Sigmoid colon (tissue), 4 donors: Measurements from ENCODE around the gene BCAS2.

ENCODE experiments used
- EP300 ChIP-seq, 4 donors: sonication (generic); formaldehyde crosslinking; IDR thresholded peaks; one replicate each; pipeline ENCODE4 v1.6.1; 2017; ENCODE audit warnings: antibody characterized with exemption in 4 of 4
- POLR2A ChIP-seq, 2 donors: fragments of 450-650 bp; IDR thresholded peaks; one replicate each; pipeline ENCODE4 v1.6.1; 2016; ENCODE audit warnings: antibody characterized with exemption in 2 of 2, mild to moderate bottlenecking in 2 of 2, moderate library complexity in 2 of 2
- POLR2AphosphoS5 ChIP-seq, 4 donors: sonication (generic); formaldehyde crosslinking; IDR thresholded peaks; one replicate each; pipeline ENCODE4 v1.6.1; 2017; ENCODE audit warnings: antibody characterized with exemption in 4 of 4
- TF ChIP-seq, protein P1 (sequence below), 4 experiments: fragments of 450-650 bp in 3 of 4; fragments of 200-600 bp in 1 of 4; IDR thresholded peaks; one replicate each; pipeline ENCODE4 v1.5.1; 2016 to 2019; ENCODE audit warnings: antibody characterized with exemption in 4 of 4, mild to moderate bottlenecking in 3 of 4, moderate library complexity in 2 of 4

DNA sequence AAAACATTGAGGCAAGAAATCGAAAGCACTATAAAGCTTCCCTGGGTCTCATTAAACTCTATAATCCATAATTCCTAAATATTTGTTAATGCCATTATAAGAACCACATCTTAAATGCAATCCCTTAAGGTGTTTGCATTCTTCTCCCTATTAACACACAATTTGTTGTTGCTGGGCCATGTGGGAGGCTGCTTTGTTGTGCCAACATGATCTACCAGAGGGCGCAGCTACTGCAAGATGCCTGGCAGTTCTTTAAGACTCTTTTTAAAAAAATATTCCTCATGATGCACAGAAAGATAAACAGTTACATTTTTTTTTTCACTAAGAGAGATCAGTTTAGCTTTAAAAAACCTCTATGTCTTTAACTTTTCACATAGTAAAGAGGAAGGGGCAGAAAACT lies 39.0 kb upstream of the BCAS2 start:
- TF ChIP-seq, protein P1, sequence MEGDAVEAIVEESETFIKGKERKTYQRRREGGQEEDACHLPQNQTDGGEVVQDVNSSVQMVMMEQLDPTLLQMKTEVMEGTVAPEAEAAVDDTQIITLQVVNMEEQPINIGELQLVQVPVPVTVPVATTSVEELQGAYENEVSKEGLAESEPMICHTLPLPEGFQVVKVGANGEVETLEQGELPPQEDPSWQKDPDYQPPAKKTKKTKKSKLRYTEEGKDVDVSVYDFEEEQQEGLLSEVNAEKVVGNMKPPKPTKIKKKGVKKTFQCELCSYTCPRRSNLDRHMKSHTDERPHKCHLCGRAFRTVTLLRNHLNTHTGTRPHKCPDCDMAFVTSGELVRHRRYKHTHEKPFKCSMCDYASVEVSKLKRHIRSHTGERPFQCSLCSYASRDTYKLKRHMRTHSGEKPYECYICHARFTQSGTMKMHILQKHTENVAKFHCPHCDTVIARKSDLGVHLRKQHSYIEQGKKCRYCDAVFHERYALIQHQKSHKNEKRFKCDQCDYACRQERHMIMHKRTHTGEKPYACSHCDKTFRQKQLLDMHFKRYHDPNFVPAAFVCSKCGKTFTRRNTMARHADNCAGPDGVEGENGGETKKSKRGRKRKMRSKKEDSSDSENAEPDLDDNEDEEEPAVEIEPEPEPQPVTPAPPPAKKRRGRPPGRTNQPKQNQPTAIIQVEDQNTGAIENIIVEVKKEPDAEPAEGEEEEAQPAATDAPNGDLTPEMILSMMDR (IDR thresholded peaks at IDR 0.05), result no peak
- TF ChIP-seq POLR2AphosphoS5 (IDR thresholded peaks at IDR 0.05), result no peak
- TF ChIP-seq POLR2A (IDR thresholded peaks at IDR 0.05), result no peak
- TF ChIP-seq EP300 (IDR thresholded peaks at IDR 0.05), result no peak
